Bronchial epithelial cell (primary cell): ENCODE results near the gene CCDC34. TPM values are rescaled to one million over a fixed set of nuclear protein-coding genes. Genes with fewer than 3 reads are reported as not detected.
A peak's percentile ranks its signal among the peaks of the same experiment; 100 is the strongest.

Source experiments
- DNase-seq: peaks from one replicate; pipeline ENCODE4 v3.0.0-alpha.2; 2010; ENCODE audit warnings: low read depth
- FAIRE-seq: peaks from 2 replicates; lab custom pipeline; 2011; peaks lifted over from hg19 to GRCh38; lab: Jason Lieb, UNC
- H3K27me3 ChIP-seq: 2 replicates; pipeline ENCODE4 v1.5.1; 2011; ENCODE audit warnings: low read length; ENCODE audit not compliant: control insufficient read depth, insufficient read depth
- H3K36me3 ChIP-seq: 2 replicates; pipeline ENCODE4 v1.5.1; 2011; ENCODE audit warnings: low read length; ENCODE audit not compliant: control insufficient read depth, insufficient read depth
- H3K4me3 ChIP-seq: 2 replicates; pipeline ENCODE4 v1.5.1; 2011; ENCODE audit warnings: mild to moderate bottlenecking, low read depth, low read length, control low read depth
- CTCF ChIP-seq: IDR thresholded peaks from 2 replicates; pipeline ENCODE4 v1.5.1; 2011; ENCODE audit warnings: mild to moderate bottlenecking, moderate library complexity, low read length, control low read depth, inconsistent platforms; ENCODE audit not compliant: insufficient read depth, severe bottlenecking
- total RNA-seq: library from RNA; depleted of rRNA; stranded (reverse); fragments of >200 nt; gene quantifications from 2 replicates; pipeline ENCODE4 v1.2.1, GENCODE V29; 2014

The CCDC34 gene
- total RNA-seq, 1 donor from 2014 or later: 1.3 TPM

GRCh38 chr11:27293515-27294417, 69.2 kb downstream of the CCDC34 start:
- H3K4me3 ChIP-seq: no peak overlapping the region
- no peaks in the 10 kb centered on the region for H3K36me3 ChIP-seq
- peak; percentile 79 for DNase-seq
- H3K27me3 ChIP-seq: no peaks in the 10 kb centered on the region
- no peak for TF ChIP-seq CTCF
- no peak for FAIRE-seq

GRCh38 chr11:27292637-27293010, 70.4 kb downstream of the CCDC34 start:
- no peak overlapping the region for H3K4me3 ChIP-seq
- no peaks in the 10 kb centered on the region for H3K36me3 ChIP-seq
- no peaks in the 10 kb centered on the region for H3K27me3 ChIP-seq
- DNase-seq (no peak), FAIRE-seq (no peak)
- TF ChIP-seq CTCF: no peak

GRCh38 chr11:27291954-27292636, 70.9 kb downstream of the CCDC34 start:
- DNase-seq (peak; percentile 39), FAIRE-seq (no peak)
- no peak overlapping the region for H3K4me3 ChIP-seq
- H3K36me3 ChIP-seq: no peaks in the 10 kb centered on the region
- no peak for TF ChIP-seq CTCF
- no peaks in the 10 kb centered on the region for H3K27me3 ChIP-seq

- no peak for TF ChIP-seq CTCF
- FAIRE-seq (peak; percentile 62), DNase-seq (peak; percentile 88)
- no peaks in the 10 kb centered on the region for H3K27me3 ChIP-seq
- H3K36me3 ChIP-seq: no peaks in the 10 kb centered on the region
- no peak overlapping the region for H3K4me3 ChIP-seq
Measured at GRCh38 chr11:27291302-27291889, 71.6 kb downstream of the CCDC34 start.

- TF ChIP-seq CTCF: no peak
- Histone ChIP-seq H3K27me3 (no peaks in the 10 kb centered on the region), H3K4me3 (no peak overlapping the region), H3K36me3 (no peaks in the 10 kb centered on the region)
- no peak for DNase-seq
- FAIRE-seq: no peak
Measured at GRCh38 chr11:27290261-27291050, 72.6 kb downstream of the CCDC34 start.
